ENCODE data around the gene TAS1R2. TPM values are rescaled to one million over a fixed set of nuclear protein-coding genes. Genes with fewer than 3 reads are reported as not detected.
"Not testable (repeated sequence)": the region's sequence is repeated elsewhere in the genome, so short reads cannot be mapped to it uniquely, and the experiment has no call there.

TAS1R2 gene
- total RNA-seq, 3 donors from 2014 or later (not counting 1 experiment from before 2014, with no cell fraction given) = not detected

DNA sequence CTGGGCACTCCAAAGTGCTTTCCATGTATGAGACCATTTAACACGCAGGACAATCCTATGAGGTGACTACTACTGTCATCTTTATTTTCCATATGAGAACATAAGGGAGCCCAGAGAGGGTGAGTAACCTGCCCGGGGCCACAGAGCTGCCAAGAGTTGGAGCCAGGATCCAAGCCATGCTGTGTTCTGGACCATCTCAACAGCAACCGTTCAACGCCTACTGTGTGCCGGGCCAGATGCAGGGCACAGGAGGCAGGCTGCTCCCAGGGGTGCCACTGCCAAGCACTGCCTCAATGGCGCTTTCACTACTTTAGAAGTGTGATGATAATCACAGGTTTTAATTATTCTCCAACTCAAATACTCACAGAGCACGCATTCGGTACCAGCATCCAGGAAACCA, 39.1 kb upstream of the TAS1R2 start:
- H3K4me1 ChIP-seq (ENCODE audit: control insufficient read depth, insufficient read depth, low read length) = peaks cover 19% of the 10 kb centered on the region
- H3K36me3 Mint-ChIP-seq = no peaks in the 10 kb centered on the region
- no peaks in the 10 kb centered on the region for H3K27me3 Mint-ChIP-seq (ENCODE audit: low read depth in 2 of 2)
- H3K36me3 ChIP-seq (ENCODE audit: control insufficient read depth, insufficient read depth, low read length) = no peaks in the 10 kb centered on the region
- TF ChIP-seq, protein P1, sequence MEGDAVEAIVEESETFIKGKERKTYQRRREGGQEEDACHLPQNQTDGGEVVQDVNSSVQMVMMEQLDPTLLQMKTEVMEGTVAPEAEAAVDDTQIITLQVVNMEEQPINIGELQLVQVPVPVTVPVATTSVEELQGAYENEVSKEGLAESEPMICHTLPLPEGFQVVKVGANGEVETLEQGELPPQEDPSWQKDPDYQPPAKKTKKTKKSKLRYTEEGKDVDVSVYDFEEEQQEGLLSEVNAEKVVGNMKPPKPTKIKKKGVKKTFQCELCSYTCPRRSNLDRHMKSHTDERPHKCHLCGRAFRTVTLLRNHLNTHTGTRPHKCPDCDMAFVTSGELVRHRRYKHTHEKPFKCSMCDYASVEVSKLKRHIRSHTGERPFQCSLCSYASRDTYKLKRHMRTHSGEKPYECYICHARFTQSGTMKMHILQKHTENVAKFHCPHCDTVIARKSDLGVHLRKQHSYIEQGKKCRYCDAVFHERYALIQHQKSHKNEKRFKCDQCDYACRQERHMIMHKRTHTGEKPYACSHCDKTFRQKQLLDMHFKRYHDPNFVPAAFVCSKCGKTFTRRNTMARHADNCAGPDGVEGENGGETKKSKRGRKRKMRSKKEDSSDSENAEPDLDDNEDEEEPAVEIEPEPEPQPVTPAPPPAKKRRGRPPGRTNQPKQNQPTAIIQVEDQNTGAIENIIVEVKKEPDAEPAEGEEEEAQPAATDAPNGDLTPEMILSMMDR (IDR thresholded peaks at IDR 0.05) = no peak
- ATAC-seq = no peak
- intact Hi-C loops (cut with micrococcal nuclease) = no loop called here
- no peak overlapping the region for H3K4me3 Mint-ChIP-seq
- no peak for DNase-seq
- no peaks in the 10 kb centered on the region for H3K27me3 ChIP-seq (ENCODE audit: control insufficient read depth, insufficient read depth, low read length)
- no peak overlapping the region for H3K4me3 ChIP-seq (ENCODE audit: low read length)
- no peaks in the 10 kb centered on the region for H3K9me3 ChIP-seq (ENCODE audit: control insufficient read depth, insufficient read depth, low read length)
- WGBS (ENCODE audit: insufficient coverage) = 94% methylated on average over 8 of the region's 8 CpGs
- H3K27ac ChIP-seq (ENCODE audit: low read length) = no peak overlapping the region
- peaks cover 10 to 15% of the 10 kb centered on the region in 2 donors for H3K4me1 Mint-ChIP-seq
- no peaks in the 10 kb centered on the region for H3K9me3 Mint-ChIP-seq
- no peak overlapping the region for H3K27ac Mint-ChIP-seq

DNA sequence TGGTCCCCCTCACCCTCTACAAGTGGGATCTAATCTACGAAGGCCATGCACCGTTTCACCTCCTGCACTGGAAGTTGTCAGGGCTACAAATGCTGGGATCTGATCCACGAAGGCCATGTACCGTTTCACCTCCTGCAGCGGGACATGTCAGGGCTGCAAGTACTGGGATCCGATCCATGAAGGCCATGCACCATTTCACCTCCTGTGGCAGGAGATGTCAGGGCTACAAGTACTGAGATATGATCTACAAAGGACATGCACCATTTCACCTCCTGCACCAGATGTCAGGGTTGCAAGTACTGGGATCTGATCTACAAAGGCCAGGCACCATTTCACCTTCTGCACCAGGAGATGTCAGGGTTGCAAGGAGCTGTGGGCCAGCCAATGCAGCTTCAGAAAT, 35.9 kb upstream of the TAS1R2 start:
- no peaks in the 10 kb centered on the region for H3K9me3 Mint-ChIP-seq
- Histone ChIP-seq H3K9me3 (ENCODE audit: control insufficient read depth, insufficient read depth, low read length) (no peaks in the 10 kb centered on the region), H3K4me3 (ENCODE audit: low read length) (no peak overlapping the region), H3K4me1 (ENCODE audit: control insufficient read depth, insufficient read depth, low read length) (no peaks in the 10 kb centered on the region), H3K27ac (ENCODE audit: low read length) (no peak overlapping the region), H3K27me3 (ENCODE audit: control insufficient read depth, insufficient read depth, low read length) (no peaks in the 10 kb centered on the region), H3K36me3 (ENCODE audit: control insufficient read depth, insufficient read depth, low read length) (no peaks in the 10 kb centered on the region)
- no peak for DNase-seq
- no peak for ATAC-seq
- no peak overlapping the region for H3K27ac Mint-ChIP-seq
- intact Hi-C loops (cut with micrococcal nuclease) = no loop called here
- TF ChIP-seq, protein P1 (IDR thresholded peaks at IDR 0.05) = no peak
- H3K4me1 Mint-ChIP-seq = no peaks in the 10 kb centered on the region
- H3K36me3 Mint-ChIP-seq = no peaks in the 10 kb centered on the region
- no peak overlapping the region for H3K4me3 Mint-ChIP-seq
- no peaks in the 10 kb centered on the region for H3K27me3 Mint-ChIP-seq (ENCODE audit: low read depth in 2 of 2)
- 93% methylated on average over 6 of the region's 6 CpGs for WGBS (ENCODE audit: insufficient coverage)

DNA sequence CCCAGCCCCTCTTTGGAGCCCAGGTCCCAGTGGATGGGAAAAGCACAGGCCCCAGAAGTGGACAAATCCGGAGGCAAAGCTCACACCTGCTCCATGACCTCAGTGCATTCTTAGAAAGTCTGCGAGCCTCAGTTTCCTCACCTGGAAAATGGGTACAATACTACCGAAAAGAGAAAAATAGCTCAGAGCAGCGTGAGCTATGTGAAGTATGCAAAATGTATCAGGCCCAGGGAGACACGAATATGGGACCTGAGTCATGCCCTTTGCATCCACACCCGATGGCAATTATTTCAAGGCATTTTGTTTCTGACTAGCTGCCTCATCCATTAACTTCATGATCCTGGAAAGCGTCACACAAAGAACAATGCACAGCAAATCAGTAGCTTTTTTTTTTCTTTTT, 33.7 kb upstream of the TAS1R2 start:
- Mint-ChIP-seq H3K9me3 (no peaks in the 10 kb centered on the region), H3K36me3 (no peaks in the 10 kb centered on the region), H3K4me1 (no peaks in the 10 kb centered on the region), H3K27me3 (ENCODE audit: low read depth in 2 of 2) (no peaks in the 10 kb centered on the region), H3K27ac (no peak overlapping the region), H3K4me3 (no peak overlapping the region)
- ATAC-seq (no peak), DNase-seq (no peak)
- no peak overlapping the region for H3K27ac ChIP-seq (ENCODE audit: low read length)
- 91% methylated on average over 7 of the region's 7 CpGs for WGBS (ENCODE audit: insufficient coverage)
- H3K4me3 ChIP-seq (ENCODE audit: low read length) = no peak overlapping the region
- H3K4me1 ChIP-seq (ENCODE audit: control insufficient read depth, insufficient read depth, low read length) = no peaks in the 10 kb centered on the region
- H3K27me3 ChIP-seq (ENCODE audit: control insufficient read depth, insufficient read depth, low read length) = no peaks in the 10 kb centered on the region
- no peaks in the 10 kb centered on the region for H3K9me3 ChIP-seq (ENCODE audit: control insufficient read depth, insufficient read depth, low read length)
- H3K36me3 ChIP-seq (ENCODE audit: control insufficient read depth, insufficient read depth, low read length) = no peaks in the 10 kb centered on the region
- intact Hi-C loops (cut with micrococcal nuclease) = no loop called here
- TF ChIP-seq, protein P1 (IDR thresholded peaks at IDR 0.05) = no peak

DNA sequence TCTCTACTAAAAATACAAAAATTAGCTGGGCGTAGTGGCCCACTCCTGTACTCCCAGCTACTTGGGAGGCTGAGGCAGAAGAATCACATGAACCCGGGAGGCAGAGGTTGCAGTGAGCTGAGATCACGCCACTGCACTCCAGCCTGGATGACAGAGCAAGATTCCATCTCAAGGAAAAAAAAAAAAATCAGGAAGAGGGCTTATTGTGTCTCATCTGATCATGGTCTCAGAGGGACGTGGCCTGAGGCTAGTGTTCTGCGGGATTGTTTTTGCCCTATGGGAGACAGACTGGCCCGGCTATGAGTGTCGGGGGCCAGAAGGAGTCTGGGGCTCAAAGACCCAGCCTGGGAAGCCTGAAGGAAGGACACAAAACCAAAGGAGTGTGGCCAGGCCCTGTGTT, 32.4 kb upstream of the TAS1R2 start:
- H3K9me3 ChIP-seq (ENCODE audit: control insufficient read depth, insufficient read depth, low read length); H3K4me1 ChIP-seq (ENCODE audit: control insufficient read depth, insufficient read depth, low read length); H3K27ac Mint-ChIP-seq; H3K36me3 Mint-ChIP-seq; H3K9me3 Mint-ChIP-seq; H3K36me3 ChIP-seq (ENCODE audit: control insufficient read depth, insufficient read depth, low read length); H3K4me3 ChIP-seq (ENCODE audit: low read length); DNase-seq; H3K27ac ChIP-seq (ENCODE audit: low read length); H3K4me3 Mint-ChIP-seq; intact Hi-C loops (cut with micrococcal nuclease); H3K27me3 ChIP-seq (ENCODE audit: control insufficient read depth, insufficient read depth, low read length); H3K4me1 Mint-ChIP-seq; H3K27me3 Mint-ChIP-seq (ENCODE audit: low read depth in 2 of 2); ATAC-seq: not testable (repeated sequence)
- 95% methylated on average over 7 of the region's 7 CpGs for WGBS (ENCODE audit: insufficient coverage)

All from natural killer cell (primary cell).